ENCODE data around the gene RUNX1. TPM values are rescaled to one million over a fixed set of nuclear protein-coding genes. Genes with fewer than 3 reads are reported as not detected.
A peak's percentile ranks its signal among the peaks of the same experiment; 100 is the strongest.

RUNX1 gene
- total and polyA plus RNA-seq, 2 of the 13 experiments (the other 11 are each of a cell fraction or from before 2014, with no cell fraction given), result 5.4 to 6.4 TPM

DNA sequence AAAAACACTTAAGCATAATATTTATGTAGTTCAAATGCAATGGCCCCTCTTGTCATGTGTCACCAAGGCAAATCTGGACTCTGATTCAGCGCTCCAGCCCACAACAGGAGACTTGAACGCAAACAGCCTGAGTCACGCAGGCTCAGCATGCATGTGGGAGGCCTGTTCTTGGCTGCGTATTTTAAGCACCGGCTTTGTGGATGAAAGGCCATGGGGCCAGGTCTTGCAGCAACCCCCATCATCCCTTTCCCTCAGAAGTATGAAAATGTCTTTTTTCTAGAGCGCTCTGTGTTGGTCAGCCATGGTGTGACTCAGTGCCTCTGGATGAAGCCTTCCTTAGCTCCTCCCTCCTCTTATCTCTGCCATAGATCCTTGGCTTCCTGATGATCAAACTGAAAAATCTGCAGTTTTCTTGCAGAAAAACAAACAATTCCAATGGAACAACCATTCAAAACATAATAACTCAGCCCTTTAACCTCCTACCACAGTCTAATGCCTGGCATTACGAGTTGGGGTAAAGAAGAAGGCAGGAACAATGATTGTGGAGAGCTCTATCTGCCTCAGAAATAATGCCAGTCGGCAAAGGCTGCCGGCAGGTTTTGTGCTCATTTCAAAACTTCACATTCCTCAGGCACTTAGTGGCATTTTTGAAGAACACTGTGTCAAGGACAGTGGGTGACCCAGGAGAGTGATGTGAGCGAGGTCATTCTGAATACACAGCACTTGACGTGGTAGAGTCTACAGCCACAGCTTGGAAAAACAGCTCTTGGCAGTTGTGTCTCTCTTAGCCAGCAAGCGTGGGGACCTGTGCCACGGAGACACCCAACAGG, 212.8 kb downstream of the RUNX1 start (continued):
- TF ChIP-seq TAF15 (IDR thresholded peaks at IDR 0.05; ENCODE audit: low read depth, low read length, poor library complexity, severe bottlenecking) (no peak), PTBP1 (IDR thresholded peaks at IDR 0.05; ENCODE audit: low read depth, low read length, poor library complexity, severe bottlenecking) (no peak), BCL6 (CRISPR knock-in tag; IDR thresholded peaks at IDR 0.05) (peak; percentile 76), NR2F6 (IDR thresholded peaks at IDR 0.05) (peak; percentile 90), NR2F6 (CRISPR knock-in tag; IDR thresholded peaks at IDR 0.05) (peak; percentile 92), SP5 (CRISPR knock-in tag; IDR thresholded peaks at IDR 0.05; ENCODE audit: borderline replicate concordance, low read depth) (0 out of 2 replicates have a peak, but pooled peaks have one; percentile 23), POGZ (CRISPR knock-in tag; IDR thresholded peaks at IDR 0.05) (no peak; the same call in 1 of the 2 replicates)
- TF ChIP-seq, protein P1, sequence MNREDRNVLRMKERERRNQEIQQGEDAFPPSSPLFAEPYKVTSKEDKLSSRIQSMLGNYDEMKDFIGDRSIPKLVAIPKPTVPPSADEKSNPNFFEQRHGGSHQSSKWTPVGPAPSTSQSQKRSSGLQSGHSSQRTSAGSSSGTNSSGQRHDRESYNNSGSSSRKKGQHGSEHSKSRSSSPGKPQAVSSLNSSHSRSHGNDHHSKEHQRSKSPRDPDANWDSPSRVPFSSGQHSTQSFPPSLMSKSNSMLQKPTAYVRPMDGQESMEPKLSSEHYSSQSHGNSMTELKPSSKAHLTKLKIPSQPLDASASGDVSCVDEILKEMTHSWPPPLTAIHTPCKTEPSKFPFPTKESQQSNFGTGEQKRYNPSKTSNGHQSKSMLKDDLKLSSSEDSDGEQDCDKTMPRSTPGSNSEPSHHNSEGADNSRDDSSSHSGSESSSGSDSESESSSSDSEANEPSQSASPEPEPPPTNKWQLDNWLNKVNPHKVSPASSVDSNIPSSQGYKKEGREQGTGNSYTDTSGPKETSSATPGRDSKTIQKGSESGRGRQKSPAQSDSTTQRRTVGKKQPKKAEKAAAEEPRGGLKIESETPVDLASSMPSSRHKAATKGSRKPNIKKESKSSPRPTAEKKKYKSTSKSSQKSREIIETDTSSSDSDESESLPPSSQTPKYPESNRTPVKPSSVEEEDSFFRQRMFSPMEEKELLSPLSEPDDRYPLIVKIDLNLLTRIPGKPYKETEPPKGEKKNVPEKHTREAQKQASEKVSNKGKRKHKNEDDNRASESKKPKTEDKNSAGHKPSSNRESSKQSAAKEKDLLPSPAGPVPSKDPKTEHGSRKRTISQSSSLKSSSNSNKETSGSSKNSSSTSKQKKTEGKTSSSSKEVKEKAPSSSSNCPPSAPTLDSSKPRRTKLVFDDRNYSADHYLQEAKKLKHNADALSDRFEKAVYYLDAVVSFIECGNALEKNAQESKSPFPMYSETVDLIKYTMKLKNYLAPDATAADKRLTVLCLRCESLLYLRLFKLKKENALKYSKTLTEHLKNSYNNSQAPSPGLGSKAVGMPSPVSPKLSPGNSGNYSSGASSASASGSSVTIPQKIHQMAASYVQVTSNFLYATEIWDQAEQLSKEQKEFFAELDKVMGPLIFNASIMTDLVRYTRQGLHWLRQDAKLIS (CRISPR knock-in tag; IDR thresholded peaks at IDR 0.05), result no peak
- TF ChIP-seq, protein P2, sequence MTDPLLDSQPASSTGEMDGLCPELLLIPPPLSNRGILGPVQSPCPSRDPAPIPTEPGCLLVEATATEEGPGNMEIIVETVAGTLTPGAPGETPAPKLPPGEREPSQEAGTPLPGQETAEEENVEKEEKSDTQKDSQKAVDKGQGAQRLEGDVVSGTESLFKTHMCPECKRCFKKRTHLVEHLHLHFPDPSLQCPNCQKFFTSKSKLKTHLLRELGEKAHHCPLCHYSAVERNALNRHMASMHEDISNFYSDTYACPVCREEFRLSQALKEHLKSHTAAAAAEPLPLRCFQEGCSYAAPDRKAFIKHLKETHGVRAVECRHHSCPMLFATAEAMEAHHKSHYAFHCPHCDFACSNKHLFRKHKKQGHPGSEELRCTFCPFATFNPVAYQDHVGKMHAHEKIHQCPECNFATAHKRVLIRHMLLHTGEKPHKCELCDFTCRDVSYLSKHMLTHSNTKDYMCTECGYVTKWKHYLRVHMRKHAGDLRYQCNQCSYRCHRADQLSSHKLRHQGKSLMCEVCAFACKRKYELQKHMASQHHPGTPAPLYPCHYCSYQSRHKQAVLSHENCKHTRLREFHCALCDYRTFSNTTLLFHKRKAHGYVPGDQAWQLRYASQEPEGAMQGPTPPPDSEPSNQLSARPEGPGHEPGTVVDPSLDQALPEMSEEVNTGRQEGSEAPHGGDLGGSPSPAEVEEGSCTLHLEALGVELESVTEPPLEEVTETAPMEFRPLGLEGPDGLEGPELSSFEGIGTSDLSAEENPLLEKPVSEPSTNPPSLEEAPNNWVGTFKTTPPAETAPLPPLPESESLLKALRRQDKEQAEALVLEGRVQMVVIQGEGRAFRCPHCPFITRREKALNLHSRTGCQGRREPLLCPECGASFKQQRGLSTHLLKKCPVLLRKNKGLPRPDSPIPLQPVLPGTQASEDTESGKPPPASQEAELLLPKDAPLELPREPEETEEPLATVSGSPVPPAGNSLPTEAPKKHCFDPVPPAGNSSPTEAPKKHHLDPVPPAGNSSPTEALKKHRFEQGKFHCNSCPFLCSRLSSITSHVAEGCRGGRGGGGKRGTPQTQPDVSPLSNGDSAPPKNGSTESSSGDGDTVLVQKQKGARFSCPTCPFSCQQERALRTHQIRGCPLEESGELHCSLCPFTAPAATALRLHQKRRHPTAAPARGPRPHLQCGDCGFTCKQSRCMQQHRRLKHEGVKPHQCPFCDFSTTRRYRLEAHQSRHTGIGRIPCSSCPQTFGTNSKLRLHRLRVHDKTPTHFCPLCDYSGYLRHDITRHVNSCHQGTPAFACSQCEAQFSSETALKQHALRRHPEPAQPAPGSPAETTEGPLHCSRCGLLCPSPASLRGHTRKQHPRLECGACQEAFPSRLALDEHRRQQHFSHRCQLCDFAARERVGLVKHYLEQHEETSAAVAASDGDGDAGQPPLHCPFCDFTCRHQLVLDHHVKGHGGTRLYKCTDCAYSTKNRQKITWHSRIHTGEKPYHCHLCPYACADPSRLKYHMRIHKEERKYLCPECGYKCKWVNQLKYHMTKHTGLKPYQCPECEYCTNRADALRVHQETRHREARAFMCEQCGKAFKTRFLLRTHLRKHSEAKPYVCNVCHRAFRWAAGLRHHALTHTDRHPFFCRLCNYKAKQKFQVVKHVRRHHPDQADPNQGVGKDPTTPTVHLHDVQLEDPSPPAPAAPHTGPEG (CRISPR knock-in tag; IDR thresholded peaks at IDR 0.05), result 0 out of 2 replicates have a peak, but pooled peaks have one; percentile 31
- TF ChIP-seq, protein P3, sequence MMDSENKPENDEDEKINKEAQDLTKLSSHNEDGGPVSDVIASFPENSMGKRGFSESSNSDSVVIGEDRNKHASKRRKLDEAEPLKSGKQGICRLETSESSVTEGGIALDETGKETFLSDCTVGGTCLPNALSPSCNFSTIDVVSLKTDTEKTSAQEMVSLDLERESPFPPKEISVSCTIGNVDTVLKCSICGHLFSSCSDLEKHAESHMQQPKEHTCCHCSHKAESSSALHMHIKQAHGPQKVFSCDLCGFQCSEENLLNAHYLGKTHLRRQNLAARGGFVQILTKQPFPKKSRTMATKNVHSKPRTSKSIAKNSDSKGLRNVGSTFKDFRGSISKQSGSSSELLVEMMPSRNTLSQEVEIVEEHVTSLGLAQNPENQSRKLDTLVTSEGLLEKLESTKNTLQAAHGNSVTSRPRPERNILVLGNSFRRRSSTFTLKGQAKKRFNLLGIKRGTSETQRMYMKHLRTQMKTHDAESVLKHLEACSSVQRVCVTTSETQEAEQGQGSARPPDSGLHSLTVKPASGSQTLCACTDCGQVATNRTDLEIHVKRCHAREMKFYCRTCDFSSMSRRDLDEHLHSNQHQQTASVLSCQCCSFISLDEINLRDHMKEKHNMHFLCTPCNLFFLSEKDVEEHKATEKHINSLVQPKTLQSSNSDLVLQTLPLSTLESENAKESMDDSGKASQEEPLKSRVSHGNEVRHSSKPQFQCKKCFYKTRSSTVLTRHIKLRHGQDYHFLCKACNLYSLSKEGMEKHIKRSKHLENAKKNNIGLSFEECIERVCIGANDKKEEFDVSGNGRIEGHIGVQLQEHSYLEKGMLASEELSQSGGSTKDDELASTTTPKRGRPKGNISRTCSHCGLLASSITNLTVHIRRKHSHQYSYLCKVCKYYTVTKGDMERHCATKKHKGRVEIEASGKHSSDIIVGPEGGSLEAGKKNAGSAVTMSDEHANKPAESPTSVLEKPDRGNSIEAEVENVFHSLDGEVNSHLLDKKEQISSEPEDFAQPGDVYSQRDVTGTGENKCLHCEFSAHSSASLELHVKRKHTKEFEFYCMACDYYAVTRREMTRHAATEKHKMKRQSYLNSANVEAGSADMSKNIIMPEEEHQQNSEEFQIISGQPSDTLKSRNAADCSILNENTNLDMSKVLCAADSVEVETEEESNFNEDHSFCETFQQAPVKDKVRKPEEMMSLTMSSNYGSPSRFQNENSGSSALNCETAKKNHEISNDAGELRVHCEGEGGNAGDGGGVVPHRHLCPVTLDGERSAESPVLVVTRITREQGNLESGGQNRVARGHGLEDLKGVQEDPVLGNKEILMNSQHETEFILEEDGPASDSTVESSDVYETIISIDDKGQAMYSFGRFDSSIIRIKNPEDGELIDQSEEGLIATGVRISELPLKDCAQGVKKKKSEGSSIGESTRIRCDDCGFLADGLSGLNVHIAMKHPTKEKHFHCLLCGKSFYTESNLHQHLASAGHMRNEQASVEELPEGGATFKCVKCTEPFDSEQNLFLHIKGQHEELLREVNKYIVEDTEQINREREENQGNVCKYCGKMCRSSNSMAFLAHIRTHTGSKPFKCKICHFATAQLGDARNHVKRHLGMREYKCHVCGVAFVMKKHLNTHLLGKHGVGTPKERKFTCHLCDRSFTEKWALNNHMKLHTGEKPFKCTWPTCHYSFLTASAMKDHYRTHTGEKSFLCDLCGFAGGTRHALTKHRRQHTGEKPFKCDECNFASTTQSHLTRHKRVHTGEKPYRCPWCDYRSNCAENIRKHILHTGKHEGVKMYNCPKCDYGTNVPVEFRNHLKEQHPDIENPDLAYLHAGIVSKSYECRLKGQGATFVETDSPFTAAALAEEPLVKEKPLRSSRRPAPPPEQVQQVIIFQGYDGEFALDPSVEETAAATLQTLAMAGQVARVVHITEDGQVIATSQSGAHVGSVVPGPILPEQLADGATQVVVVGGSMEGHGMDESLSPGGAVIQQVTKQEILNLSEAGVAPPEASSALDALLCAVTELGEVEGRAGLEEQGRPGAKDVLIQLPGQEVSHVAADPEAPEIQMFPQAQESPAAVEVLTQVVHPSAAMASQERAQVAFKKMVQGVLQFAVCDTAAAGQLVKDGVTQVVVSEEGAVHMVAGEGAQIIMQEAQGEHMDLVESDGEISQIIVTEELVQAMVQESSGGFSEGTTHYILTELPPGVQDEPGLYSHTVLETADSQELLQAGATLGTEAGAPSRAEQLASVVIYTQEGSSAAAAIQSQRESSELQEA (CRISPR knock-in tag; IDR thresholded peaks at IDR 0.05; ENCODE audit: not compliant biosample characterization), result no peak

All from HepG2 (cell line).